GM18868 (cell line): ENCODE data around the gene GDAP1L1.
"Not testable (repeated sequence)": the region's sequence is repeated elsewhere in the genome, so short reads cannot be mapped to it uniquely, and the experiment has no call there.

Experiments used
- ATAC-seq: cut with Tn5 transposase; IDR thresholded peaks from one replicate; pipeline ENCODE4 v1.9.1; 2021; ENCODE audit warnings: mild to moderate bottlenecking, moderate library complexity; ENCODE audit not compliant: unreplicated experiment

Gene GDAP1L1

DNA sequence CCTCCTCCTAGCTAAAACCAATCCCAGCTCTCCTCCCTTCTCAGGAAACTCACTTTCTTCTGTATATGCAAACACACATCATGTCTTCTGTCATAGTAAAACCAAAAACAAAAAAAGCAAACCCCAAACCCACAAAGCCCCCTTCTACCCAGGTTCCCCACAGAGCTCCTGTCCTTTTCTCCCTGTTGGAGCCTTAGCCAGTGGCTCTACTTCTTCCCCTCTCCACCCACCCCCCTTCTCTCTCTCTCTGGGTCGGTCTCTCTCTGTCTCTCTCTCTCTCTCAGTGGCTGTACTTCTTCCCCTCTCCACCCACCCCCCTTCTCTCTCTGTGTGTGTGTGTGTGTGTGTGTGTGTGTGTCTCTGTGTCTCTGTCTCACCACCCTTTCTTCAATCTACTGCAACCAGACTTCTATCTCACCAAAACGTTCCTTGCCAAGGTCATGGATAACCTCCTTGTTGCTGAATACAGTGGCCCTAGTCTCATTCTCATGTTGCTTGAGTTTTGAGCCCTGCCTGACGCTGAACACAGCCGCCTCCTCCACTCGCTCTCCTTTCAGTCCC is 27.9 kb upstream of the GDAP1L1 start:
- ATAC-seq = no peak

DNA sequence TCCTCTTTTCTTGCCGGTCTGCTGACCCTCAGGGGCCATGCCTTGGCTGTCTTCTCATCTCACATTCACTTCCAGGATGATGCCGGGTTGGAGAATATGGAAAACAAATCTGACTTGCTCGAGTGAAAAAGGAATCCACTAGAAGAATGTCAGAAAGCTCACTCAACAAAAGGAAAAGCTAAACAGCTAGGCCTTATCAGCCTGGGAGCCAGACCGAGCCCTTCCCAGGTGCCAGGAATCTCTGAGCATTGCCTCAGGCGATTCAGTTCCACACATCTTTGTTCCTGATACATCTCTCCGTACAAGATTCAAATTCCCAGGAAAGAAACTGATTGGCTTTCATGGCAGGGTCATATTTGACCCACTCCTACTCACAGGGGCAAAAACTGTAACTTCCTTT is 27.3 kb upstream of the GDAP1L1 start:
- ATAC-seq = no peak

DNA sequence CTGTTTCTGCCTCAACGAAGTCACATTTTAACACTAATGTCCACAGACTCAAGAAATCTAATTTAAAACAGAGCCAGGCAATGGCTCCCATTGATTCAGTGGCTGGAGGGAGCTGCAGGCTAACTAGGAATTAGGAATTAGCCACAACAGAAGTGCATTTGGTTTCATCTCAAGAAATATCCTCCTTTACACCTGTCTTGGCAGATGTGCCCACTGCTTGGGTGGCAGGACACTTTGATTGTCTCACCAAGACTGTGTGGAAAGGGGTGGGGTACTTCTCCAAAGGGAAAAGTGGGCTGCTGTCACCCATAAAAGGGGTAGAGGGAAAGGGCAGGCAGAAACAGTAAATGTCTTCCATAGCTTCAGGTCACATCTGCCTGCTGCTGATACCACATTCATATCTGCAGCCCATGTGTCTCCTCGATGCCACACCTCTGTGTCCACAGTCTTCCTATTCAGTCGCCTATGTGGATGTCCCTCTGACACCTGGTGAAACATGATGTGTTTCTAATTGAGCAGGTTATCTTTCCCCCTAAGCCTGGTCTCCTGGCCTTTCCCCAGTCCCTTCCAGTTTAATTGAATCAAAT is 25.6 kb upstream of the GDAP1L1 start:
- no peak for ATAC-seq

DNA sequence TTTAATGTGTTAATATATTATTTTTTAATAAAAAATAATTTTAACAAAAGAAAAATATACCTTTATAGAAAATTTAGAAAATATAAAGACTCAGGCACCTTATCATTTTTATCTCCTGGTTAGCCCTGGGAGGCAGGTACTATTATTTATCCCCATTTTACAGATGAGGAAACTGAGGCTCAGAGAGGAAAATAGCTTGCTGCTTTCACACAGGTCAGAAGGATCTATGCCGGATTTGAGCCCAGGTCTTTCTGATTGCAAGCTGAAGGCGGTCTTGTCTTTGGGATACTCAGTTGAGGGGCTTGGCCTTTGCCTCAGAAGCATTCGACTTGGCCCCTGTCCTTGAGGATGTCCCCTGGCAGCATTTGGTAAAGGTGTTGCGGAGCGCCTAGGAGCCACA is 25.1 kb upstream of the GDAP1L1 start:
- ATAC-seq = no peak

DNA sequence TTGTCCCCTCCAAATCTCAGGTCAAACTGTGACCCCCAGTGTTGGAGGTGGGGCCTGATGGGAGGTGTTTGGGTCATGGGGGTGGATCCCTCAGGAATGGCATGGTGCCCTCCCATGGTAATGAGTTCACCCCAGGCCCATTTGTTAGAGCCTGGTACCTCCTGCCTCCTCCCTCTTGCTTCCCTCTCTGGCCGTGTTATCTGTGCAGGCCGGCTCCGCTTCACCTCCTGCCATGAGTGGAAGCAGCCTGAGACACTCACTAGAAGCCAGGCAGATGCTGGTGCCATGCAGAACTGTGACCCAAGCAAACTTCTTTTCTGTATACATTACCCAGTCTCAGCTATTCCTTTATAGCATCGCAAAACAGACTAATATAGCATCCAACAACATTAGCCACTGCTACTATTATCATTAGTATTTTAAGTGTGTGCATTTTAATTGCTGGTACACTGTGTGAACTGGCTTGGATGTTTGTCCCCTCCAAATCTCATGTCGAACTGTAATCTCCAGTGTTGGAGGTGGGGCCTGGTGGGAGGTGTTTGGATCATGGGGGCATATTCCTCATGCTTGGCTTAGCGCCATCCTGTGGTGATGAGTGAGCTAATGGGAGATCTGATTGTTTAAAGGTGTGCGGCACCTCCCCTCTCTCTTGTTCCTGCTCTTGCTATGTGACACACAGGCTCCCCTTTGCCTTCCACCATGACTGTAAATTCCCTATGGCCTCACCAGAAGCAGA is 24.3 kb upstream of the GDAP1L1 start:
- no peak for ATAC-seq

DNA sequence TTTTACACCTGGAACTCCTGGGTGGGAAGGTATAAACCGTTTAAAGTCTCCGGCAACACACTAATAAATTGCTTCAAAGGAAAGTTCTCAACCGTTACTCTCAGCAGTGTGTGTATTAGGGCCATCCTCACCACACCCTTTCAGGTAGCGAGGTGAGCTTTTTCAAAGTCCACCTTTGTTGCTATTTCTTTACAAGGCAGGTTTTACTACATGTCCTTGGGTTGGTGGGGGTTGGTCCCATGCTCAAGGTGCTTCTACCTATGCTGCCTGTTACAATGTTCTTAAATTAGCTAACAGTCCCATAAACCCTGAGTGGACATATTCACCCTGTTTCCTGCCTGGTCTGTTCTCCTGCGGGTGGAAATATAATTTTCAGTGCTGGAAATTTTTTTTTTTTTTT is 23.4 kb upstream of the GDAP1L1 start:
- no peak for ATAC-seq

DNA sequence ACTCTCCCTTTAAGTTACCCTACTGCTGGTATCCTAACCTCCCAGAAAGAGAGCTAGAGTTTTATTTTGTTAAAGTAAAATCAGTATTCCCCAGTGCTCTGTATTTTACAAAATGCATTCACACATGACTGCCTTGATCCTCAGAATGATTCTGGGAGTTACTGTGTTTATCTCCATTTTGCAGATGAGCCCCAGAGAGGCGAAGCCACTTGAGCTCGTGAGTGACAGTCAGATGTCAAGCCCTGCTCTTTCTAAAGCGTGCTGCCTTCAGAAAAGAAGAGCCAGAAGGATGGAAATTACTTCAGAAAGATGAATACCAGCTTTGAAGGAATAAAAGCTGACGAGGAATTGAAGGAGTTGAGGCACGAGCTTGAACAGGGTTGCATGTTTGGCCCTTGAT is 22.5 kb upstream of the GDAP1L1 start:
- no peak for ATAC-seq

DNA sequence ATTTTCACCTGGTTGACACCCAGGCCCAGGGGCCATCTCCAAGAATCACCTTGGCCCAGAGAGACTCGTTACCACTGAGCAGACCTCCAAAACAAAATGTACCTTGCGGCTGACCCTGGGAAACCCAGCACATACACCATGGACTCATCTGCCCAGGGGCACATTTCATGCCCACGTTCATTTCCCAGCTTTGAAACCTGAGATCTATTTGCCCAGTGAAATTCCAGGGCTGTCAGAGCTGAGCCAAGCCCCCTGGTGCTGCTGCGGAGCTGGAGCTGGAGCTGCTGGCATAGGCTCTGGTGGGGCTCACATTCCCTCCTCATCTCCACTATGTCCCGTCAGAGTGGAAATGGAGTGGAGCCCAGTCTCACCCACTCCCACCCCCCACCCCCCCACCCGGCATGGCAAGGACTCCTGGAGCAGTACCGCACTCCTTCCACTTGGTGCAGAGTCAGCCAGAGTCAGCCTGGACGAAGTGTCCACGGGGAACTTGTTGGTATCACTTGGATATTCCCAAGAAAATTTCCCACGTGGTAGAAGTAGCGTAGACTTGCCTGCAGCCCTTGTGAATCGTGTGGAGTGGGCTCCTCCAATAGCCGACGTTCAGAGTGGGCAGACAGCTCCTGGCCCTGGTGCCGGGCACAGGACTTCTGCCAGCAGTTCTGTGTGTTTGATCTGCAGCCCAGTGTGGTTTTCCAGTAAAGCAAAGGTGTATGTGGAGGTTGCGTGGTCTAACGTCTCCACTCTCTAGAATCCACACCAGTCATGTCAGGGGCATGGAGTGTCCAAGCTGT is 18.4 kb upstream of the GDAP1L1 start:
- no peak for ATAC-seq

DNA sequence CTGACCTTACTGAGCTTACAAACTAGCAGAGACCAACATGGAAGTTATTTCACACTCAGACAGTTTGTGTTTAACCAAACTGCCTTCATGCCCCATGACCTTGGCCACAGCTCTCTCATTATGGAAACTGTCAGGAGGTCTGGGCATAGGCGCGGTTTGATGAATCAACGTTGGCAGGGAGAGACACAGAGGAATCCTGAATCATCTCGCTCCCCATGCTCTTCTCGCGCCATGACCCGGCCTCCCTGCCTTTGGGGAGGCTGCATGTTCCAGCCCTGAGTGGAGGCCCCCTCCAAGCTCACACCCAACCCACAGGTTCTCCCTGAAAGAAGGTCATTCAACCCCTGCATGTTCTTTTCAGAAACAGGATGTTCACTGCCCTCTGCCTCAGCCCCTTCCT is 15.9 kb upstream of the GDAP1L1 start:
- ATAC-seq = no peak

DNA sequence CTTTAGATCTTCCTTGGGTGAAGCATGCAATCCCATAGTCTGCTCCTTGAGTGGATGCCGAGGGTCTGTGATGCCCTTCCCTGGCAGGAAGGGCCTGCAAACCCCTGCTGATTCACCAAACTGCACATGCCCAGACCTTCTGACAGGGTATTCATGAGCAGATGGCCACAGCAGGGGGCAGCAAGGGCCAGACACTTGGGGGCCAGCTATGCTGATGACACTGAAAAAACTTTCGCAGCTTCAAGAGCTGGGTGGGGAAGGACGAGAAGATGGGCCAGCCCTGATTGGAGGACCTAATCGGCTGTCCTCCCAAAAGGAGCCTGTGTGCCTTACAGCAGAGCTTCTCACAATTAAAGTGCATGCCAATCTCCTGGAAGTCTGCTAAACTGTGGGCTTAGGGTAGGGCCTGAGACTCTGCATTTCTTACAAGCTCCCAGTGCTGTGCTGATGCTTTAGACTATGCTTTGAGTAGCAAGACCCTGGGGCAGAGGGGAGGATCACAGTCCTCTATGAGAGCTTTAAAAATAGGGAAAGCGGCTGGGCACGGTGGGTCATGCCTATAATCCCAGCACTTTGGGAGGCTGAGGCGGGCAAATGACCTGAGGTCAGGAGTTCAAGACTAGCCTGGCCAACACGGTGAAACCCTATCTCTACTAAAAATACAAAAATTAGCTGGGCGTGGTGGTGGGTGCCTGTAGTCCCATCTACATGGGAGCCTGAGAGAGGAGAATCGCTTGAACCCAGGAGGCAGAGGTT is 15.2 kb upstream of the GDAP1L1 start:
- ATAC-seq = no peak

DNA sequence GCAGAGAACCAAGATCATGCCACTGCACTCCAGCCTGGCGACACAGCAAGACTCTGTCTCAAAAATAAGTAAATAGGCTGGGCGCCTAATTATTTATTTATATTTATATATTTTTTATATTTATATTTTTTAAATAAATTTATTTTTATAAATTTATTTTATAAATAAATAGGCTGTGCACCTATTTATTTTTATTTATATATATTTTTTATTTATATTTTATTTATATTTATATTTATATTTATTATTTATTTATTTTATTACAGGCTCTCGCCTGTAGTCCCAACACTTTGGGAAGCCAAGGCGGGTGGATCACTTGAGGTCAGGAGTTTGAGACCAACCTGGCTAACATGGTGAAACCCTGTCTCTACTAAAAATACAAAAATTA is 14.6 kb upstream of the GDAP1L1 start:
- ATAC-seq = not testable (repeated sequence)

DNA sequence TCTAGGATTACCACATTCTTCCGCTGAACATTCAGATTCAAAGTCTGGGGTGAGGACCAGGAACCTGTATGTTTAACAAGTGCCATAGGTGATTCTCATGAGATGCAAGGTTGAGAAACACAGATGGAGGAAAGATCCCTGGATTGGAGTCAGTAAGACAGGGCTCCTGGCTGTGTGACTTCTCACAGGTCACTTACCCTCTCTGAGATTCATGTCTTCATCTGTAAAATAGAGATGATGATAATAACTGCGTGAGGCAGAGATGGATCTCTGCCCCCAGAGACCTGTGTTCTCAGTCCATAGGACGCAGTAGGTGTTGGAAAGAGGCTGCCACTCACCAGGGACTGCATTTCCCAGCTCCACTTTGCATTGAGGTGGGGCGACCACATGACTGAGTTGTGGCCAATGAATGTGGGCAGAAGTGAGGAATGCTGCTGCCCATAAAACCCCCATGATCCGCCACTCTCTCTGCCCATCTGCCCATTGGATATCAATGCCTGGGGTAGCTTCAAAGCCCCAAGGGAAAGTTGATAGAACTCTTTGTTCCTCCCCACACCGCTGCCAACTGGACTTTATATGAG is 13.6 kb upstream of the GDAP1L1 start:
- no peak for ATAC-seq

DNA sequence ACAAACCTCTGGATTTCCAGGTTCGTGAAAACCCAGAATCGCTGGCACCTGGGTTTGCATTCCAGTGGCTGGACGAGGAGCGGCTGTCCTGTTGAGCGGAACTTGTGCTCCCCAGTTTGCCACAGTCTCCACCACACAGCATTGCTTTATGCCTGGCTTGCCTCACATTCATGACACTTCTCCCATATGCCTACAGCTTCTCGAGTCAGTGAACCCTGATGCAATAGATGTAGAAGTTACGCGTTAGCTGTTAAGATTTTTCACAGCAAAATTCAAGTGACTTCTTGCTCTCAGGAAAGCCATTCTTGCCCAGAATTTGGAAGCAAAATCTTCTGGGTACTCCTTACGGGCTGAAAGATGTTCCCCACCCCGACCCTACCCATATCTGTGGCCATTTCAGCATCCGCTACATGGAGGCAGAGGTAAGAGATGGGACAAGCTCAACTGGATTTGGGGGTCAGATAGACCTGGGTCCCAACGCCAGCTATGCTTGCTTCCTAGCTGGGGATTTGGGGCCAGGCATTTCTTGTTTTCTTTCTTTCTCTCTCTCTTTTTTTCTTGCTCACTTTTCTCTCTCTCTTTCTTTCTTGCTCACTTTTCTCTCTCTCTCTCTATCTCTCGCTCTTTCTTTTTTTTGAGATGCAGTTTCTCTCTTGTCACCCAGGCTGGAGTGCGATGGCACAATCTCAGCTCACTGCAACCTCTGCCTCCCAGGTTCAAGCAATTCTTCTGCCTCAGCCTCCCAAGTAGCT is 12.4 kb upstream of the GDAP1L1 start:
- no peak for ATAC-seq

DNA sequence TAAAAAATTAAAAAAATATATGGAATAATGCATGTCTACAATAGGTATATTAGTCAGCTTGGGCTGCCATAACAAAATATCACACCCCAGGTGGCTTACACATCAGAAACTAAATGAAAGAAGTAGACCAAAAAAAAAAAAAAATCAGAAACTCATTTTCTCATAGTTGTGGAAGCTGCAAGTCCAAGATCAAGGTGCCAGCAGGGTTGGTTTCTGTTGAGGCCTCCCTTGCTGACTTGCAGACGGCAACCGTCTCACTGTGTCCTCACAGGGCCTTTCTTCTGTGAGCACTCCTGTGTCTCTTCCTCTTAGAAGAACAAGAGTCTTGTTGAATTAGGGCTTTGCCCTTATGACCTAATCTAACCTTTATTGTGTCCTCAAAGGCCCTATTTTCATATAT is 11.4 kb upstream of the GDAP1L1 start:
- no peak for ATAC-seq

DNA sequence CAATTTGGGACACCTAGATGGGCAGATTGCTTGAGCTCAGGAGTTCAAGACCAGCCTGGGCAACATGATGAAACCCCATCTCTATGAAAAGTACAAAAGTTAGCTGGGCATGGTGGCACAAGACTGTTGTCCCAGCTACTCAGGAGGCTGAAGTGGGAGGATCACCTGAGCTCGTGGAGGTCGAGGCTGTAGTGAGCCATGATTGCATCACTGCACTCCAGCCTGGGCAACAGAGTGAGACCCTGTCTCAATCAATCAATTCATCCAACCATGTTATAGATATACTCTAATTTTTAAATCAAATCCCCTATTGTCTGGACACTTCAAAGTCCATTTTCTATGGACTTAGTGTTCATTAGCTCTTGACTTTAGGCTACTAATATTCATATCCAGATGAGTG is 10.3 kb upstream of the GDAP1L1 start:
- not testable (repeated sequence) for ATAC-seq

DNA sequence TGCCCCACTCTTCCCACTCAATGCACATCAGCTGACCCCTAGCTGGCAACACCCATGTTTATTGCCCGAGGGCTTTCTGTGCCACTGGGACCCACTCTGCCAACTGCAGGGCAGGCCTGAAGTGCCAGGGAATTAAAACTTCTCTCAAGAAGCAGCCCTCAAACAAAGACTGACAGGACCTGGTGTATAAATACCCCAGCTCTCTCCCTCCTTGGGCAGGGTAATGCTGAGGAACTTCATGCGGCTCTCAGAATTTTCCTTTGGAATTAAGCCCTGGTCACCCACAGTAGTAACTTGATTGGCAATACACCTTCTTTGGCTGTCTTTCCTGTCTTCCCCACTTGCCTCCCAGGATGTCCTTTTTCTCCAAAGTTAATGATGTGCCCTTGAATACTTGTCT is 5.3 kb upstream of the GDAP1L1 start:
- ATAC-seq = no peak

DNA sequence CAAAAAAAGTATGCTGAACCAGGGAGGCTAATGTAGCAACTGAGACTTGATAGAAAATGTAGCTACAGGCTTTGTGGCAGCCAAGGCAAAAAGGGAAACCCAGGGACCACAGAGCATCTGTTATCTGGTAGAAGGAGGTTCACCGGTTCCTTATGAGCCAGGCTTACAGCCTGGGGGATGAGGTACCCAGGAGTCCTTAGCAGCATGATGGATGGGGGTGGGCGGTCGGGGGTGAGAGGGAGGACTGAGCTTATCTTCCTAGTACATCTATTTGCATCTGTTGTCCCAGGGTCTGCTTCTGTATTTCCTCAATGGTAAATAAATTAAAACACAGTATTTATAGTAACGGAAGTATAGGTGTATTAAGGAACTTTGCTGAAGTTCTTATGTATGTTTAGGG is 1.1 kb upstream of the GDAP1L1 start:
- ATAC-seq = no peak

DNA sequence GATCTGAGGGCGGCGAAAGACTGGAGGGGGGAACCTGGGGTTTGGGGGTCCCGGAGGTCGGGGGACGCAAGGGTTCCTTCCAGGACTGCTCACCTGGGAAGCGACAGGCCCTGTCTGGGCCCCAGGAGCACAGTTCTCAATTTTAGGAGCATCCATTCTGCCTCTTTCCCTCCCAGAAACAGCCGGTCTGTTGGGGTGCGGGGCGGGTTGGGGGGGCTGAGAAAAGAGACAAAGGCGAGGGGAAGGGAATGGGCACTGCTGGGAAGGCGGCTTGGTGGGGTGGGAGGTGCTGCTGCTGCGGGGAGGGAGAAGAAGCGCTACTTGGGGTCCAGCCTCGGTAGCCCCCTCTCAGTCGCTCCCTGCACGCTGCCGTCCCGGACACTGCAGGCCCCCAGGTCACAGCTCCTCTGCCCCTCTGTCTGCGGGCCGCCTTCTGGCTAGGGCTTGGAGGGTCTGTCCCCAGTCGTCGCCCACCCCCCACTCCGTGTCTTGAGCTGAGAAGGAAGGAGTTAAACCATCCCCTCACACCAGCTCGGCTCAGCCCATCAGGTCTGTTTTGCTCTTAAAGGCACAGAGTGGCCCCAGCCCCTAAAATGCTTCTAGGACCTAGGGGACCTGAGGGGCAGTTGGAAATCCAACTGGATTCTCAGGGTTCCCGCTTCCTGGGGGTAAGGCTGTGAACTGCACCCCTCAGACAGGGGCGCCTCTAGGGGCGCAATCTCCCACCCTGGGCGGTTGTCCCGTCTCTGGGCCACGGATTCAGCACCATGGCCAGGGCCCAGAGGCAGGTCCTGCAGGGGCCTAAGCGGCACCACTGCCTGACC is 690 bp downstream of the GDAP1L1 start:
- no peak for ATAC-seq

DNA sequence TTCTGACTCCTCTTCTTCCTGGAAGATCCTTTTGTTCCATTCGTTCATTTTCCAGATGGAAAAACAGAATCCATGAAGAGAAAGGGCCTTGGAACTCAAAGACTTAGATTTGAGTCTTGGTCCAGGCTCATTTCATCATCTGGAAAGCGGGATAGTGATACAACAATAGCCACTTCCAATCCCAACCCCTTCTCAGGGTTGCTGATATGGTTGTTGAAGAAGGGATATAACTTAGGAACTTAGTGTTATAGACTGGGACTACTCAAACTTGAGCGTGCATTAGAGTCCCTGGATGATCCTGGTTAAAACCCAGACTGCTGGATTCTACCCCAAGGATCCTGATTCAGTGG is 1.3 kb downstream of the GDAP1L1 start:
- no peak for ATAC-seq
